ENCODE results near the gene SLC38A2.

SLC38A2 gene

DNA sequence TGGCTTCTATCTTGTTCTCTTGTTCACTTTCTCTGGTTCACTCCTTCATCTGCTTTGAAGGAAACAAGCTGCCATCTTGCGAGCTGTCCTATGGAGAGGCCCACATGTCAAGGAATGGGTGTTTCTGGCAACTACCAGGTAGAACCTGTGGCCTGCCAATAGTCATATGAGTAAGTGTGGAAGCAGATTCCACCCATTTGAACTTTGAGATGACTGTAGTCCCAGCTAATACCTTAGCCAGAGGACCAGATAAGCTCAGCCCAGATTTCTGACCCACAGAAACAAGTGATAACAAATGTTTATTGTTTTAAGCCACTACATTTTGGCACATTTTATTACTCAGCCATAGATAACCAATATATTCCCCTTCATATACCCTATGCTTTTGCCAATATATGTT is 4.0 kb upstream of the SLC38A2 start:
- no peak for DNase-seq

DNA sequence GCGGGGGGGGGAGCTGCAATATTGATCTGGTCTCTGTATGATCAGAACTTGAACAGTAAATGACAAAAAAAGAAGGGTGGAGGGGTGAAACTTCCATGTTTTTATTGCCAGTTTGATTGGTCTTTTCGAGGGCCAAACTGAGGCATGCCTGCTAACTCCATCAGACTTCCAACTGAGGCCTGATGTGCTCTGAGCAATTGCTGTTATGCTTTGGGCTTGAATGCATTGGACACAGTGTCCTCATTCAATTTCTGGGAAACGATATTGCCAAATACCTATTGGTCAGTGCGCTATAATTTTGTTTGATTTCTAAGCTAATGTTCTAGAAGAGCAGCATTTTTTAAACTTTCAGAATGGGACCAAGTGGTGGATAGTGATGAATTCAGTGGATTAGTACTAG is 2.1 kb upstream of the SLC38A2 start:
- DNase-seq, result no peak

DNA sequence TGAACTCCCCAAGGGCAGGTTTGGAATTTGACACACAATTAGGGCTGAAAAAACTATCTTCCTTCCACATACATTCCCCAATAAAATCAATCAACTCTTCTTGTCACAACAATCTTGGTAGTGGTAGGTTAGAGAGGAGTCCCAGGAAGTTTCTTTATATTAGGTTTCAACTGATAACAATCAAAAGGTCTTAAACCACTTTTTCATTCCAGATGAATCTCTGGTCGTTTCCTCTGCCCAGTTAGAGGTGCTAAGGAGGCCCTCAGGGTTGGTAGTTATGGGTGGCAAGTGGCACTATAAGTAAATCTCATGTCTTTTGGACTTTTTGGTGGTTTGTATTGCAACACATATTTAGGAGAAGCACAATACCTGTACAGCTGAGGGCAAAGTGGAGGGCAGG is 1.7 kb upstream of the SLC38A2 start:
- no peak for DNase-seq

DNA sequence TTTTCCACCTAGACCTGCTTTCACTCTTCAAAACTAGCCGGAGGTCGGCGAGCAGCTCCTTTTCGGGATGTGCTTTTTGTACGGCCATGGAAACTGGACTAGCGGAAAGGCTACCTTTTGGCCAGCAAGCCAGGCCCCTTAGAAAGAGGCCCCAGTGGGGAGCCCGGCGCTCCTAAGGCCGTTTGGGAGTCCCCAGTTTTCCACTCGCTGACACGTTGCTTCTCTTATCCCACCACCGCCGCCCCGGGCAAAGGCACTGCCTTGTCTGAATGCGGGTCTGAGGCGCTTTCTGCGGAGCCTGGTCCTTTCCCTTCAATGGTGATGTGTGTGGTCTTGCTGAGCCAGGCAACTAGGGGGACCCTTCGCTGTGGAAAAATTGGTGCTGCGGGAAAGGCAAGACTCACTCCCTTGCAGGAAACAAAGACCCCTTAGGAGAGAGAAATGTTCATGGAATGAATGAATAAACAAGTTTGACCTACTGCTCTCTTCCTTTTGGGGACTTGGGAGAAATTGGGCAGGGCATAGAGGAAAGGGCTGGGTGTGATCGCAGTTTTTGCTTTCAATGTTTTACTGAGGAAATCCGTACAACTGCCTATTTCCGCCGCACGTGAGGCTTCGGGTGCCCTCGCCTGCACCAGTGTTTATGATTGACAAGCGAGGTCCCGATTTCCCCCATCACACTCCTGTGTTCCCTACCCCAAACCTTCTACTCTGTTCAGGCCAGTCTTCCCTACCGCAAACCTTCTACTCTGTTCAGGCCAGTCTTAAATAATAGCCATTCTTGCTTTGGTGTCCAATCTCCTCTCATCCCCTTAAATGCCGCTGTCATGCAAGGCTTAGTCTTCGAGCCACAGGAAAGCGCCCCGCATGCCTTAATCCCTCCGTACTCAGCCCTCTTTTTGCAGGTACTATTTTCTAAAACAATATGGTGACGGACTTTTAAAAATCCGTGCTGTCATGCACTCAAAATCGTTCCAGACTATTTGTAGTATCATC is 1.0 kb upstream of the SLC38A2 start:
- peak in 37 of 56 donors; percentile 7 to 60 (median 29) for DNase-seq

DNA sequence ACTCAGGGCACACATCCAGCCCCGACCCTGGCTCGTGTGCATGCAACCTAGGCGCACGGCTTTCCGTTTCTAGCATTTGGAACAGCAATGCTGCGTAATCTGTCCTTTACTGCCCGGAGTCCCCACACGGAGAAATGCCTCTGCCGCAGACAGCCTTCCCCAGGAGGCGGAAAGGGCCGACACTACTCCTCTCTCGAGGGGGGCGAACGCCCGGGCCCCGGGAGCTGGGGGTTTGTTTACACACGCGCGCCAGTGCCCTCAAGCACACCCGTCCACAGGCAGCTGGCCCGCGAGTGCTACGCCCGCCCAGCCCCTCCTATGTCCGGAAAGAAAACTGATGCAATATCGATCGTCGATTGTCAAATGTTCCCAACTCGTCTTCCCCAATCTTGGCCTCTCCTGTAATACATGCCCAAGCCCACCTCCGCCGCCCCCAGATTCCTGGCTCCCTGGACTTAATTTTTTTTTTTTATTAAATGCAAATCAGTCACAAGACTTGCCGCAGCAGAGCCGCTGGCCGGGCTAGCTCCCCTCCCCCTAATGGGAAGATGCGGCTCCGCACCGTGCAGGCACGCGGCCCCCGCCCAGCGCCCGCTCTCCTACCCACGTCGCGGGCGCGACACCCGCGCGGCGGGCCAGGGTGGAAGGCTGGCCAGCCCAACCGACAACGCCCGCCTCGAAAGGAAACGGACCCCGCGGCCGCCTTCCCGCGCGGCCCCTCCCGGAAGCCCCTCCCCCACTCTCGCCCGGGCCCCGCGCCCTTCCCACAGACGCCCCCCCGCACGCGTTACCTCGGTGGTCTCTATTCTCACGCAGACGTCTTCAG is 642 bp downstream of the SLC38A2 start:
- peak in 47 of 56 donors; percentile 16 to 95 (median 71) for DNase-seq

DNA sequence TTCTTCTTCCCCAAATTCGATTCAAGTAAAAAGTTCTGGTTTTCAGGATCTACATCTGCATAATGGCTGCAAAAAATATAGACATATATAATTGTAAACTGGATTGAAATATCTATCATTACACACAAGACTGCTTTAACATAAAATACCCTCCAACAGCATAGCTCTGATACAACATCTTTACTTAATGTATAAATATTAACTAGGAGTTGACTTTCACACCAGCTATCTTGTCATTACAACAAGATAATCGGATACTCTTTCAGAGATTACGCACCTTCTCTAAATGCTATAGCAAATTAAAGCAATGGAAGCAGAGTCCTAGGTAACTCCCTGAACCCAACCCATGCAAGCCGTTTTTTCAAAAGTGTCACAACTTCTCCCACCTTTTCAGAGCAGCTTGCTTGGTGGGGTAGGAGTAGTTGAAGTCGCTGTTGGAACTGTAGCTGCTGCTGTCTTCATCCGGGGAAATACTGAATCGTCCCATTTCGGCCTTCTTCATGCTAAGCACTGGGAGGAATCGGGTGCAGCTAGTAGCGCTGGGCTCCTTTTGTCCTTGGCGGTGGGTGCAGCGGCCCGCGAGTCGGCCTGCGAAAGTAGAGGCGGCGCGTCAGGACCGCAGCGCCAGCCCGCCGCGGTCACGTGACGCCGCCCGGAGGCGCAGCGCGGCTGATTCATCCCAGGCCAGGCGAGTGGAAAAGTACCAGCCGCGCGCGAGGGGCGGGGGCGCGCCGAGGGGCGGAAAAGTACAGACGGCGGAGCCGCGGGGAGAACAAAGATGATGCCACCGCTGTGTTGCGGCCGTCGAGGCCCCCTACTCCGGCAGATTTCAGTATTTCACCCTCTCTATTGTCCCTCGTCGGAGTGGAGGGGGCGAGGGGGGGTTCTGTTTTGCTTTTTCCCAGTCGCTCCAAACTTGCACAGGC is 1.5 kb downstream of the SLC38A2 start:
- DNase-seq, result peak; percentile 56 to 95 (median 82)

DNA sequence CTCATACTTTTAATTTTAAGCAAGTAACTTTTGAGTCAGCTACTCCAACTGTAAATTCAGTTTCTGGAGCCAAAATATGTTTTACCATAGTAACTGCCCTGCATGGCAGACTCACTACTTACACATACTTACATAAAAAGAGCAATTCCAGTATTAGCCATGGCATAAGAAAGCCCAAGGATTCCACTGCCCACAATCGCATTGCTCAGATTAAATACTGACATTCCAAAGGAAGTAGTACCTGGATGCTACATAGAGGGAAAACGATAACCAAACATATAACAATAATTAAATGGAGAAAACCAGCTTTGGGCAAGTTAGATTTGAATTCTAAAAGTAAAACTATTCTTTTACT is 2.2 kb downstream of the SLC38A2 start:
- DNase-seq, result no peak

DNA sequence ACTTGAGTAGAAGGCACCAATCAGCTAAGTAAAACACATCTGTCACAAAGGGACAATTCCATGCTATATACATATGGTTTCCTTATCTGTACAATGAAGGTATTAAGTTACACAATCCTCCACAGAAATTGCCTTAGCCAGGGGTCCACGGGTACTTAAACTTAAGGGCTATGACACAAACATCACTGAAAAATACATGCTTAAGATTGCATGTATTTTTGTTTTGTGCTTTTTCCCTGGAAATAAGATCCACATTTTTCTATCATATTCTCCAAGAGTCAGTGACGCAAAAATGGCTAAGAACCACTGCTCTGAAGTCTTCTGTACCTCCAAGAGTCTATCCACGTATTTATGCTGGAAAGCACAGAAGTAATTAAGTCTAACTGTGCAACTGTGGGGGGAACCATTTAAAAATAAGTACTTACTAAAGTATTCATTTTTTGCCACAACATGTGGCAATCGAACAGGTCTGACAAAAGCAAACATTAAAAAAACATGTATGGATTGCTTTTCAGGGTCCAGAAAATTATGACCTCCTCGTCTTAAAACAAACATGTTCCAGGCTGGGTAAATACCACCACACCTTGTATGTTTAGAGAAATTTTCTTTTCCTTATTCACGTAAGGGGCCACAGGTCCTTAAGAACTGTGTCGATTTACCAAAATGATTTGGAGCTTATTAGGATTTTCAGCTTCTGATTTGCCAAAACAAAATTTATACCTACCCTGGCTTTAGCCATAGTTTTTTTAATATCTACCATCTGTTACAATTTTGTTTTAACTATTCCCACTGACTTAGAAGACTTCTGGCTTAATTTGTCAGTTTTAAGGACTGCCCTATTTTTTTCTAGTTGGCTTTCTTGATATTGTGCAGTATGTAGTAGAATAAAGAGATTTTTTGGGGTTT is 2.8 kb downstream of the SLC38A2 start:
- no peak for DNase-seq

DNA sequence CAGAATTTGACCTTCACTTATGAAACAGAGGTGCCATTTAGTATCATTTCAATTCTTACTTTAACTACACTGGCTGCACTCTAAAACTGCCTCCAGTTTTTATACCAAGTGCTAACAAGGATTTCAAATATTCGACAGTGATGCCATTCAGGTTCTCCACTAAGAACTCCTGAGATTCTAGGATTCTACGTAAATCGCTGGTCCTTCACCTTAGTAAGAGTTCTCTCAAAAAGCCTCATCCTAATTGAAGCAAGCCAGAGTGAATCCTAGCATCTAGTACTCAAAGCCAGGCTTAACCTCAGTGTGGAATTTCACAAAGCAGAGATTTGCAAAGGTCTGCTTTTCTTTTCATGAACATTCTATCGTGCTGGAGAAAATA is 3.5 kb downstream of the SLC38A2 start:
- DNase-seq, result no peak

DNA sequence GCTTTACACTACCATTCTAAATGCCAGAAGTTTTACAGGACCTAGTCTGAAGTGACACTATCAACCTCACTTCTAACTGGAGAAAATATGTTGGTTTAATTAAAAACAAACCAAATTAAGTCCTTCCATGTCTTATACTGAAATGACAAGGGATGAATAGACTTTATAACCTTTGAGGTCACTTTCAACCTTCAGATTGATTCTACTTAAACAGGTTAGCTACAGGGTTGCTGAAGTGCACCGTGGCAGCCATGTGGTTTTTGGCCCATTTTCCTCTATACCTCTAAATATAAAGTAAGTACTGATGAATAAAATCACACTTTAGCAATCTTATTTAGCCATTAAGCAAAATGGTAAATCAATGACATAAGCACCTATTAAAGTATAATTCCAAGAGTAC is 3.9 kb downstream of the SLC38A2 start:
- no peak for DNase-seq

DNA sequence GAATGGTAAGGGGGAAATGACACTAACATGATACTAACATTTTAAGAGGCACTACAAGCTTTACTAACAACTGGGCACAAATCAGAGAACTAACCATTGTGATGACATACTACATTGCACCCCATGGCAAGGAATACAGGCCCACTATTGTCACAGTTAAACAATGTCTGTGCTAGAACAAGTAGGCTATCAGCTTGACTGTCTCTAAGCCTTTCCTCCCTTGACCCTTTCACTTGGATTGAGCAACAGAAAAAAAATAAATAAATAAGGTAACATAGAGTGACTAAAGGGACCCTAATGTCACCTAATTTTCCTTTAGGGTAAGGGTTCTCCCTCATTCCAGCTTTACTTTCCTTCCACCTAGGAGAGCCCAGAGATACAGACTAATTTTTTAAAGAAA is 4.4 kb downstream of the SLC38A2 start:
- peak in 20 of 56 donors; percentile 4 to 77 (median 14) for DNase-seq

DNA sequence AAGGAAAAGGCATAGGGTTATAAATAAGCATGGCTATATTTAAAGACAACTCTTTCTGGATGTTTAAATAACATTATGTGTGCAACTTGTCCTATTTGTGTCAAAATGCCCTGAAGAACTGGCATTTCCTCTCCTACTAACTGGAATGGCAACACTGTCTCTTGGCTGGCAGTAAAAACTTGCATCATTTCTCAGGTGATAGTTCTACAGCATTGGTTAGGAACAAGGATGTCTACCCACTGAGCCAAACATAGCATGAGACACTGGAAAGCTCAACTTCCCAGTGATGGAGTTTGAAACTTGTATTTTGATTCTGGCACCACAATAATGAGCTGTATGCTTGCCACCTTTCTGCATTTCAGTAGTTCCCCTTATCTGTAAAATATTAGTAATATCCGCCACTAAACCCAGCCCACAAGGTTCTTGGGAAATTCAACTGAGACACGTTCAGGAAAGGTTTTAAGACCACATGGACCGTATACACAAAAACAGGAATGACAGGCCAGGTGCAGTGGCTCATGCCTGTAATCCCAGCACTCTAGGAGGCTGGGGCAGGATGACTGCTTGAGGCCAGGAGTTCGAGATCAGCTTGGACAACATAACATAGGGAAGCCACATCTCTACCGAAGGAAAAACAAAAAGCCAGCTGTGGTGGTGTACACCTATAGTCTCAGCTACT is 5.1 kb downstream of the SLC38A2 start:
- DNase-seq, result no peak

DNA sequence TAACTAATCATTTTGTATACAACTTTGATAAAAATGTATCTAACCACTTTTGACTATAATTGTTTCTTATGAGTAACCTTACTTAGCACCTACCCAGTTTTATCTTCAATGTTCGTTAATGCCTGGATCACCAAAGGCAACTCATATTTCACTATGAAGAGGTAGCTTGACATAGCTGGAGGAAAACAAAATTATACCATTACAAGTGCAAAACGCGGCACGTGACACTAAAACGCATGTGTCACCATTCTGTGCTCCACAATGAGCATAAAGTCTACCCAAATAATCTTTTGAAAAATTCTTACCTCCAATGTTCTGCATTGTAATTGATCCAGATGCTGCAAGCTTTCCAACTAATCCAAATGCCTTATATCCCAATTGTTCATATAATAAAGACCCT is 5.8 kb downstream of the SLC38A2 start:
- DNase-seq, result no peak

DNA sequence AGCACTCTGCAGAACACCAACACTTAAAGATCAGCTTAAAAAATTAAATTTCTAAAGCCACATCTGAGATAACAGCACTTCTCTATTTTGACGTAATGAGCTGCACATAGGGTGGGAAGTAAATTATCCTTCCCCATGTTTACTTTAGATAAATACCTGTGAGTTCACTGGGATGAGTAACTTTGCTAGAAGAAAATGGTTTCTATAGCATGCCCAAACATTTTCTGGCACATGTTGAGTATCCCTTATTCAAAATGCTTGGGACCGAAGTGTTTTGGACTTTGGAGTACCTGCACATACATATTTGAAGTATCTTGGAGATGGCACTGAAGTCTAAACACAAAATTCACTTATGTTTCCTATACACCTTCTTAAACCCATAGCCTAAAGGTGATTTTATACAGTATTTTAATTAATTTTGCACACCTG is 6.6 kb downstream of the SLC38A2 start:
- DNase-seq, result no peak

DNA sequence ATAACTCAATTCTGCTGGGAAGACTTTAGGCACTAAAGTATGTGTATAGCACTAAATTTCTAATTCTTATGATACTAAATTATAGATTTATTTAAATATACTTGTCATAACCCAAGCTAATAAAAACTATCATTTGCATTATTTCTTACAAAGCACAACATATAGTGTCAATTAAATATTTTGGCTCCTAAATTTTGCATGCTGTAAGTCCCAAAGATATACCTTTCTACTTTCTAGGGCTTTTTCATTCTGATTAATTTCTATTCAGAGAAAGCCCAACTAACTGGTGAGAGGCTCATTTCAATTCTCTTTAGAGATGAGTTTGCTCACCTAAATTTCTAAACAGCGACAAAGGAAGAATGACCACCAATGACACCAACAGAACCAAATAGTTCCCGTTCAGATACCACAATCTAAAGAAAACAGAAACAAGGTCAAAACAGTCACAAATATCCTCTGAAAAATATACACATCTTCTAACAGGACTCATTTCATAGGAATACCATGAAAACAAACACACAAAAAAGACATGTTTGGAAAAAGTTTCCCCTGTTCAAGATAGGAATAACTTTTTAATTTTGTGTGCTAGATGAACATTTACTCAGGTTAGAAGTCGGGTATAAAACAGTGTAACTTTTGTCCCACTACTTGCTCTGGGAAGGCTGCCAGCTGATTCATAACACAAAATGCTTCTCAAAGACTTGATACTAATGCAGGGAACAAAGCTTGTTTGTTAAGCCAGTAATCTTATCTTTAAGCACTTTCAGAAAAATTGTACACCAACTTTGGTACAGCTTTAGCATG is 7.6 kb downstream of the SLC38A2 start:
- peak in 16 of 56 donors; percentile 11 to 65 (median 23) for DNase-seq

DNA sequence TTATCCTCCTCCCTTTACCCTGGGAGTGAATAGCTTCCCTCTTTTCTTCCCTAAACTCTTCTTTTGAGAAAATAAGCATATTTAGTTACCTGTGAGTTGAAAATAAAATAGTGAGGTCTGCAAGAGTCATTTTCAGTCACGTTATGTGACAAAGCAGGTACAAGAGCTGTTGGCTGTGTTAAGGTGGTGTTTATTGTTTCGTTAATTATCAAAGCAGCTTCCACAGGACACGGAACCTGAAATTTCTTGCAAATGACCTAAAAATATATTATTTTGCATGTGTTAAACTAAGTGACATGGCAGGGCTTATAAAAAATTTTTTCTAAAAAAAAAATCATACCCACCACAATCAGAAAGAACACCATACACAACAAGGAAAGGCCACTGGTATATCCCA is 8.3 kb downstream of the SLC38A2 start:
- DNase-seq, result no peak

DNA sequence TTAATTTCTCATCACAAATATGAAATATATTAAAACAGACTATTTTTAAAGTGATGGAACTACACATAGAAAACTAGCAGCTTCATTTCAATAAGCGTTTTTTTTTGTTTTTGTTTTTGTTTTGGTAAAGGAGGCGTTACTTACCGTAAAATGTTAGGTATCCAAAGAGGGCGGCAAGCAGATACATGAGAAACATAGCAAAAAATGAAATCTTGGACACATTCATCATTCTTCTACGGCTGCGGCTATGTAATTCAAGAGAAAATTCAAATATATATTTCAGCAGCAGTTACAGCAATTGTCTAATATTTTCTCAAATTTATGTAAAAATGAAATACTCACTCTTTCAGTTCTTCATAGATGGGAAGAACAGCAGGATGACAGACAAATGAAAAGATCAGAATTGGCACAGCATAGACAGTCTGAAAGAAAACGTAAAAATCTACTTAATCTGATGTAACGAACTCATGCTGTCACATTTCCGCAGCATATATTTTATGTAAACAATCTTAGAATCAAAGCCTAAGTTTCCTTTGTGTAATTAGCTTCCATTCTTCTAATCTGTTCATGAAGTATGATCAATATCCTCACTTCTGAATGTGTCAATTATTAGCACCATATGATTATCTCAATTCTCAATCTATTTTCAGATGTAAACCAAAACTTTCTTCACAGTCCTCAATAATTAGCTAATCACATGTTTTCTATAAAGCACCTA is 8.8 kb downstream of the SLC38A2 start:
- DNase-seq, result no peak
